ENCODE measurements around the gene SFRP4. TPM values are rescaled to one million over a fixed set of nuclear protein-coding genes. Genes with fewer than 3 reads are reported as not detected.

The SFRP4 gene
- total and polyA plus RNA-seq, 10 of the 15 experiments (the other 5 are each of a cell fraction or from before 2014, with no cell fraction given) = 0.02 to 0.15 (median 0.14) TPM; not detected in 7

DNA sequence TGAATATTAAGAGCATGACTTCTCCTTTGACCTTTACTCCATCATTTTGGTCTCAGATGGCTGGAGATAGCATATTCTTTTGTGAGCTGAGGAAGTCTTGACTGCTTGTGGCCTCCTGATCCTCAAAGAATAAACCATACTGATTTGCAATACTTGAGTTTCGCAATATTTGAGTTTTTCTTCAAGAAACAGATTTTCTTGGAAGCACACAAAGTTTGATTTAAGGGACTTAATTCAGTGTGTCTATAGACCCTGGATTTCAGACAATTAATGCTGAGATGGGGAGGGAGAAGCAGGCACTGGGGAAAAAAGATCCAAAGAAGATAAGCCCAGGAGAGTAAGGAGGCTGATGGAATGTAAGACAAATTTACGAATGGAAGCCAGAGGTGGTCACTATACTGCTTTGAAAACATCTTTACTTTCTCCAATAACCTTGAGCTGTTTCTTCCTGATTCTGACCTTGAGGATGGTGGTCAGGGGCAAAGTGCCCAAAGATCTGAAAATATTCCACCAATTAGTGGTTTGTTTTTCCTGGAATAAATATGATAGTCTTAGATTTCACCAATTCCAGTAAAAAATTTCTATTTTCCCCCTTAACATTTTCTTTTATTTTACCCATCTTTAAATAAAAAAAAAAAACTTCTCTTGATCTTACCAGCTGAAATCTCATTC, 11.3 kb upstream of the SFRP4 start:
- intact Hi-C loops (cut with micrococcal nuclease; ENCODE audit: unreplicated experiment) = no loop called here
- Histone ChIP-seq H3K79me2 (ENCODE audit: control insufficient read depth, insufficient read depth, low read length) (no peaks in the 10 kb centered on the region), H3K36me3 (ENCODE audit: control insufficient read depth in 2 of 2, insufficient read depth in 2 of 2, low read length in 1 of 2) (no peaks in the 10 kb centered on the region), H3K9me3 (replicated peaks; ENCODE audit: control insufficient read depth, insufficient read depth, low read length) (peaks cover 8% of the 10 kb centered on the region; the same call in 2 of the 3 replicates), H3K4me2 (ENCODE audit: control insufficient read depth, insufficient read depth) (no peak overlapping the region), H3K4me1 (ENCODE audit: control insufficient read depth, insufficient read depth, low read length) (no peaks in the 10 kb centered on the region), H2AFZ (ENCODE audit: control insufficient read depth, low read depth, low read length) (no peak overlapping the region), H3K4me3 (no peak overlapping the region), H3K9ac (ENCODE audit: control insufficient read depth, insufficient read depth, low read length) (no peak overlapping the region), H3K27me3 (replicated peaks in 1 of 2; ENCODE audit: control insufficient read depth in 2 of 2, insufficient read depth in 2 of 2, low read length in 1 of 2) (no peaks in the 10 kb centered on the region), H4K20me1 (ENCODE audit: control insufficient read depth, insufficient read depth) (no peaks in the 10 kb centered on the region), H3K27ac (ENCODE audit: control insufficient read depth, insufficient read depth) (no peak overlapping the region)
- 27% methylated on average over 2 of the region's 2 CpGs for WGBS (ENCODE audit: insufficient coverage, insufficient replicate concordance, low lambda C conversion rate, missing lambda C conversion rate)
- FAIRE-seq (no peak), DNase-seq (ENCODE audit: low read depth, low spot score) (no peak), ATAC-seq (no peak)
- no TSS peak for BruUV-seq (replicated peaks)
- TF ChIP-seq CREM (IDR thresholded peaks at IDR 0.05; ENCODE audit: low read depth) (no peak), ATF2 (IDR thresholded peaks at IDR 0.05; ENCODE audit: low read length) (no peak), SIN3A (IDR thresholded peaks at IDR 0.05; ENCODE audit: low read depth, low read length) (no peak), TARDBP (IDR thresholded peaks at IDR 0.05; ENCODE audit: borderline replicate concordance) (no peak), NFIC (IDR thresholded peaks at IDR 0.05; ENCODE audit: low read depth, low read length) (no peak), E4F1 (IDR thresholded peaks at IDR 0.05; ENCODE audit: borderline replicate concordance, partially characterized antibody) (no peak), RB1 (IDR thresholded peaks at IDR 0.05; ENCODE audit: borderline replicate concordance) (no peak)
- ChIA-PET RAD21 (ENCODE audit: unreplicated experiment) (interaction anchor here (0.9 to 1.8 kb wide), 2 partner anchors 14 to 16 kb away, joined by 4 to 7 read pairs; no protein-coding TSS in a partner anchor), CTCF (interaction anchor here (1.0 to 4.2 kb wide), 3 partner anchors 8 to 16 kb away, joined by 3 to 32 read pairs (median 5); partner anchors contain the start of gene SFRP4), POLR2A (interaction anchor here (0.9 kb wide), 1 partner anchor 17 kb away, joined by 3 read pairs; no protein-coding TSS in a partner anchor), SMC1A (ENCODE audit: uncharacterized antibody, unreplicated experiment) (interaction anchor here (0.5 to 2.1 kb wide), 6 partner anchors 9 to 1384 kb away, joined by 3 to 11 read pairs (median 4); no protein-coding TSS in a partner anchor)
- in situ Hi-C loops (cut with MboI) = no loop called here

Data from GM12878 (cell line).